ENCODE results near the gene ZFYVE28.
"Not testable (repeated sequence)": the region's sequence is repeated elsewhere in the genome, so short reads cannot be mapped to it uniquely, and the experiment has no call there.

ZFYVE28 gene

GRCh38 chr4:2388429-2389182, 29.8 kb downstream of the ZFYVE28 start:
- DNase-seq, result no peak

- DNase-seq, result no peak
Measured at GRCh38 chr4:2387829-2388228, 30.6 kb downstream of the ZFYVE28 start.

GRCh38 chr4:2387218-2387617, 31.2 kb downstream of the ZFYVE28 start:
- no peak for DNase-seq

- DNase-seq, result no peak
Measured at GRCh38 chr4:2386717-2387116, 31.7 kb downstream of the ZFYVE28 start.

- DNase-seq, result no peak
Measured at GRCh38 chr4:2385516-2385915, 32.9 kb downstream of the ZFYVE28 start.

- no peak for DNase-seq
Measured at GRCh38 chr4:2384245-2384644, 34.2 kb downstream of the ZFYVE28 start.

GRCh38 chr4:2383760-2384159, 34.7 kb downstream of the ZFYVE28 start:
- no peak for DNase-seq

GRCh38 chr4:2383220-2383631, 35.2 kb downstream of the ZFYVE28 start:
- DNase-seq, result not testable (repeated sequence)

- DNase-seq, result not testable (repeated sequence)
Measured at GRCh38 chr4:2382769-2383202, 35.7 kb downstream of the ZFYVE28 start.

- DNase-seq, result not testable (repeated sequence)
Measured at GRCh38 chr4:2380589-2380988, 37.9 kb downstream of the ZFYVE28 start.

- no peak for DNase-seq
Measured at GRCh38 chr4:2378898-2379297, 39.5 kb downstream of the ZFYVE28 start.

GRCh38 chr4:2378401-2378800, 40.0 kb downstream of the ZFYVE28 start:
- DNase-seq, result no peak

GRCh38 chr4:2377241-2377640, 41.2 kb downstream of the ZFYVE28 start:
- DNase-seq, result no peak

GRCh38 chr4:2375427-2375826, 43.0 kb downstream of the ZFYVE28 start:
- DNase-seq, result no peak

- no peak for DNase-seq
Measured at GRCh38 chr4:2373532-2373931, 44.9 kb downstream of the ZFYVE28 start.

- no peak for DNase-seq
Measured at GRCh38 chr4:2372488-2373030, 45.9 kb downstream of the ZFYVE28 start.

- DNase-seq, result no peak
Measured at GRCh38 chr4:2371765-2372487, 46.5 kb downstream of the ZFYVE28 start.

- DNase-seq, result no peak
Measured at GRCh38 chr4:2370597-2371320, 47.7 kb downstream of the ZFYVE28 start.

- no peak for DNase-seq
Measured at GRCh38 chr4:2368746-2369437, 49.6 kb downstream of the ZFYVE28 start.

GRCh38 chr4:2367626-2368025, 50.8 kb downstream of the ZFYVE28 start:
- DNase-seq, result no peak

GRCh38 chr4:2366252-2367192, 51.9 kb downstream of the ZFYVE28 start:
- no peak for DNase-seq

- DNase-seq, result no peak
Measured at GRCh38 chr4:2365913-2366210, 52.6 kb downstream of the ZFYVE28 start.
